Glutamatergic neuron (in vitro differentiated cells): ENCODE measurements around the gene TMEM82. TPM values are rescaled to one million over a fixed set of nuclear protein-coding genes. Genes with fewer than 3 reads are reported as not detected.

Source experiments
- DNase-seq: peaks from one replicate; pipeline ENCODE4 v3.0.0; 2022
- H3K27ac Mint-ChIP-seq: one replicate; pipeline ENCODE4 v1.8.0; 2020; ENCODE audit warnings: mild to moderate bottlenecking, mixed read lengths, inconsistent platforms; ENCODE audit not compliant: unreplicated experiment
- H3K27me3 Mint-ChIP-seq: one replicate; pipeline ENCODE4 v1.8.0; 2020; ENCODE audit warnings: mild to moderate bottlenecking, moderate library complexity, mixed read lengths, inconsistent platforms; ENCODE audit not compliant: unreplicated experiment
- H3K36me3 Mint-ChIP-seq: one replicate; pipeline ENCODE4 v1.8.0; 2020; ENCODE audit warnings: mild to moderate bottlenecking, mixed read lengths, inconsistent platforms; ENCODE audit not compliant: unreplicated experiment
- H3K4me1 Mint-ChIP-seq: one replicate; pipeline ENCODE4 v1.8.0; 2020; ENCODE audit warnings: mild to moderate bottlenecking, low read depth, mixed read lengths, inconsistent platforms; ENCODE audit not compliant: unreplicated experiment
- H3K4me3 Mint-ChIP-seq: one replicate; pipeline ENCODE4 v1.8.0; 2020; ENCODE audit warnings: mild to moderate bottlenecking, mixed read lengths, inconsistent platforms; ENCODE audit not compliant: unreplicated experiment
- H3K9me3 Mint-ChIP-seq: one replicate; pipeline ENCODE4 v1.8.0; 2020; ENCODE audit warnings: mild to moderate bottlenecking, moderate library complexity, mixed read lengths, inconsistent platforms; ENCODE audit not compliant: unreplicated experiment
- CTCF ChIP-seq: fragments of 200-600 bp; sonication (generic); IDR thresholded peaks from one replicate; pipeline ENCODE4 v1.5.0; 2021; ENCODE audit not compliant: partially characterized antibody, unreplicated experiment
- total RNA-seq: library from RNA; stranded (reverse); fragmentation: NEBNext Ultra II Directional; extraction: Animal tissue kit (Norgen Biotek cat#: 25700); gene quantifications from one replicate; pipeline ENCODE4 v1.2.1, GENCODE V29; 2021; ENCODE audit not compliant: unreplicated experiment

Gene TMEM82
- total RNA-seq, 1 donor from 2014 or later, result not detected

GRCh38 chr1:15758343-15758931 lies 16.1 kb downstream of the TMEM82 start, which contains the start of gene FBLIM1:
Gene FBLIM1, plus strand, starts transcription at chr1:15758795. Its CDS starts 6,189 bp downstream, at chr1:15764984.
- Mint-ChIP-seq H3K27me3 (peaks cover 7% of the 10 kb centered on the region), H3K4me3 (peak within 1 kb of the TSS; percentile 83), H3K4me1 (peaks cover 16% of the 10 kb centered on the region), H3K27ac (peak within 1 kb of the TSS; percentile 52), H3K9me3 (peaks cover 5% of the 10 kb centered on the region), H3K36me3 (no peaks in the 10 kb centered on the region)
- DNase-seq, result peak; percentile 63
- TF ChIP-seq CTCF, result no peak

GRCh38 chr1:15758953-15759661 lies 16.8 kb downstream of the TMEM82 start:
- peaks cover 5% of the 10 kb centered on the region for H3K9me3 Mint-ChIP-seq
- H3K4me3 Mint-ChIP-seq, result peak overlapping the region; percentile 83
- H3K36me3 Mint-ChIP-seq, result no peaks in the 10 kb centered on the region
- no peak for TF ChIP-seq CTCF
- H3K4me1 Mint-ChIP-seq, result peaks cover 17% of the 10 kb centered on the region
- H3K27me3 Mint-ChIP-seq, result peaks cover 7% of the 10 kb centered on the region
- peak; percentile 52 for DNase-seq
- H3K27ac Mint-ChIP-seq, result no peak overlapping the region

GRCh38 chr1:15760520-15761211 lies 18.4 kb downstream of the TMEM82 start:
- DNase-seq, result no peak
- H3K36me3 Mint-ChIP-seq, result no peaks in the 10 kb centered on the region
- peak overlapping the region; percentile 71 for H3K4me3 Mint-ChIP-seq
- no peak for TF ChIP-seq CTCF
- no peak overlapping the region for H3K27ac Mint-ChIP-seq
- peaks cover 9% of the 10 kb centered on the region for H3K27me3 Mint-ChIP-seq
- H3K4me1 Mint-ChIP-seq, result peaks cover 23% of the 10 kb centered on the region
- H3K9me3 Mint-ChIP-seq, result peaks cover 6% of the 10 kb centered on the region

- Mint-ChIP-seq H3K36me3 (no peaks in the 10 kb centered on the region), H3K4me1 (peaks cover 24% of the 10 kb centered on the region), H3K4me3 (peak overlapping the region; percentile 71), H3K27ac (no peak overlapping the region), H3K9me3 (peaks cover 8% of the 10 kb centered on the region), H3K27me3 (peaks cover 12% of the 10 kb centered on the region)
- DNase-seq, result no peak
- no peak for TF ChIP-seq CTCF
These were observed 19.2 kb downstream of the TMEM82 start for GRCh38 chr1:15761366-15762128.
